ENCODE results near the gene KIAA1671.
"Not testable (repeated sequence)": the region's sequence is repeated elsewhere in the genome, so short reads cannot be mapped to it uniquely, and the experiment has no call there.

The KIAA1671 gene

GRCh38 chr22:25206998-25207397 lies 254.5 kb downstream of the KIAA1671 start:
- no peak for DNase-seq

- DNase-seq: no peak
These were observed 255.1 kb downstream of the KIAA1671 start for GRCh38 chr22:25207553-25208157.

GRCh38 chr22:25208328-25208727 lies 255.8 kb downstream of the KIAA1671 start:
- no peak for DNase-seq

GRCh38 chr22:25208743-25209505 lies 256.4 kb downstream of the KIAA1671 start:
- DNase-seq: no peak

- DNase-seq: no peak
These were observed 258.3 kb downstream of the KIAA1671 start for GRCh38 chr22:25210793-25211192.

- DNase-seq: no peak
These were observed 259.8 kb downstream of the KIAA1671 start for GRCh38 chr22:25212337-25212736.

GRCh38 chr22:25213221-25213620 lies 260.7 kb downstream of the KIAA1671 start:
- no peak for DNase-seq

- no peak for DNase-seq
These were observed 263.7 kb downstream of the KIAA1671 start for GRCh38 chr22:25216230-25216629.

- DNase-seq: no peak
These were observed 266.7 kb downstream of the KIAA1671 start, which contains the start of gene CRYBB2 for GRCh38 chr22:25219211-25219689. TSS of gene CRYBB2 (plus strand) at chr22:25219639. CDS start at chr22:25221430, 1,791 bp downstream.

- peak; percentile 64 to 84 for DNase-seq
These were observed 267.5 kb downstream of the KIAA1671 start for GRCh38 chr22:25219948-25220442.

- no peak for DNase-seq
These were observed 269.3 kb downstream of the KIAA1671 start for GRCh38 chr22:25221790-25222189.

GRCh38 chr22:25223269-25223850 lies 270.8 kb downstream of the KIAA1671 start:
- no peak for DNase-seq

GRCh38 chr22:25228822-25229221 lies 276.3 kb downstream of the KIAA1671 start:
- no peak for DNase-seq

GRCh38 chr22:25230760-25231159 lies 278.2 kb downstream of the KIAA1671 start:
- DNase-seq: not testable (repeated sequence)

GRCh38 chr22:25232301-25232700 lies 279.8 kb downstream of the KIAA1671 start:
- no peak for DNase-seq

GRCh38 chr22:25233706-25234105 lies 281.2 kb downstream of the KIAA1671 start:
- not testable (repeated sequence) for DNase-seq

GRCh38 chr22:25235547-25236290 lies 283.2 kb downstream of the KIAA1671 start:
- DNase-seq: peak; percentile 63 to 73

GRCh38 chr22:25236417-25236816 lies 283.9 kb downstream of the KIAA1671 start:
- no peak for DNase-seq

GRCh38 chr22:25237503-25237902 lies 285.0 kb downstream of the KIAA1671 start:
- no peak for DNase-seq

- DNase-seq: not testable (repeated sequence)
These were observed 285.5 kb downstream of the KIAA1671 start for GRCh38 chr22:25238058-25238457.

All from NCI-H2081 (cell line).